ENCODE measurements around the gene MRPL12.

The MRPL12 gene

GRCh38 chr17:81691608-81692007, 11.6 kb upstream of the MRPL12 start:
- Histone ChIP-seq H3K27ac (ENCODE audit: low read depth, low read length) (no peak overlapping the region), H3K27me3 (ENCODE audit: low read length) (no peaks in the 10 kb centered on the region), H3K9me3 (ENCODE audit: insufficient read depth, low read length) (no peaks in the 10 kb centered on the region), H3K4me2 (ENCODE audit: low read depth, low read length, poor library complexity, severe bottlenecking) (no peak overlapping the region), H4K20me1 (ENCODE audit: low read depth, low read length) (no peaks in the 10 kb centered on the region), H3K36me3 (ENCODE audit: low read length) (no peaks in the 10 kb centered on the region), H3F3A (ENCODE audit: insufficient read depth) (no peaks in the 10 kb centered on the region), H3K9me2 (replicated peaks; ENCODE audit: insufficient read depth, low read length) (no peaks in the 10 kb centered on the region), H2AFZ (ENCODE audit: low read depth, low read length, severe bottlenecking) (no peak overlapping the region), H3K4me3 (ENCODE audit: insufficient read depth, low read length, poor library complexity, severe bottlenecking) (no peak overlapping the region), H3K9ac (ENCODE audit: low read length) (no peak overlapping the region), H3K79me2 (ENCODE audit: insufficient read depth, low read length) (peaks cover 6% of the 10 kb centered on the region; the same call in 1 of the 2 replicates)
- TF ChIP-seq CTCF (IDR thresholded peaks at IDR 0.05; ENCODE audit: insufficient read depth, low read length, poor library complexity, severe bottlenecking) (no peak), EZH2phosphoT487 (conservative IDR thresholded peaks at IDR 0.05; ENCODE audit: low read length) (no peak)

- H3K4me3 ChIP-seq (ENCODE audit: insufficient read depth, low read length, poor library complexity, severe bottlenecking) = no peak overlapping the region
- no peak overlapping the region for H3K27ac ChIP-seq (ENCODE audit: low read depth, low read length)
- no peaks in the 10 kb centered on the region for H3K9me2 ChIP-seq (replicated peaks; ENCODE audit: insufficient read depth, low read length)
- no peak overlapping the region for H3K4me2 ChIP-seq (ENCODE audit: low read depth, low read length, poor library complexity, severe bottlenecking)
- no peak overlapping the region for H3K9ac ChIP-seq (ENCODE audit: low read length)
- no peaks in the 10 kb centered on the region for H3K9me3 ChIP-seq (ENCODE audit: insufficient read depth, low read length)
- H3K36me3 ChIP-seq (ENCODE audit: low read length) = peaks cover 2% of the 10 kb centered on the region; the same call in 1 of the 2 replicates
- H3F3A ChIP-seq (ENCODE audit: insufficient read depth) = 0 out of 2 replicates have a peak, but pooled peaks cover 7% of the 10 kb centered on the region
- no peak overlapping the region for H2AFZ ChIP-seq (ENCODE audit: low read depth, low read length, severe bottlenecking)
- H4K20me1 ChIP-seq (ENCODE audit: low read depth, low read length) = no peaks in the 10 kb centered on the region
- 0 out of 2 replicates have a peak, but pooled peaks cover 4% of the 10 kb centered on the region for H3K79me2 ChIP-seq (ENCODE audit: insufficient read depth, low read length)
- no peaks in the 10 kb centered on the region for H3K27me3 ChIP-seq (ENCODE audit: low read length)
- TF ChIP-seq CTCF (IDR thresholded peaks at IDR 0.05; ENCODE audit: insufficient read depth, low read length, poor library complexity, severe bottlenecking) = no peak
- TF ChIP-seq EZH2phosphoT487 (conservative IDR thresholded peaks at IDR 0.05; ENCODE audit: low read length) = no peak
Observed at GRCh38 chr17:81693509-81694210, 9.5 kb upstream of the MRPL12 start.

DNA sequence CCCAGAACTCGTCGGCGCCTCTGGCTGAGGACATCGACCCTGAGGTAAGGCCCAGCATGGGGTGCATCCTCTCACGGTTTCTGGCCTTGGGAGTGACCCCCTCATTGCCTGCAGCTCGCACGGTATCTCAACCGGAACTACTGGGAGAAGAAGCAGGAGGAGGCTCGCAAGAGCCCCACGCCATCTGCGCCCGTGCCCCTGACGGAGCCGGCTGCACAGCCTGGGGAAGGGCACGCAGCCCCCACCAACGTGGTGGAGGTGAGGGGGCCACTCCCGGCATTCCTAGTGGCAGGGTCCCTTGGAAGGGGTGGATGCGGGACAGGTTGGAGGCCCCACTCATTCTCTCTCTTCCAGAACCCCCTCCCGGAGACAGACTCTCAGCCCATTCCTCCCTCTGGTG, 8.4 kb upstream of the MRPL12 start:
- Histone ChIP-seq H3K36me3 (ENCODE audit: low read length) (peaks cover 2% of the 10 kb centered on the region; the same call in 1 of the 2 replicates), H3K4me2 (ENCODE audit: low read depth, low read length, poor library complexity, severe bottlenecking) (no peak overlapping the region), H4K20me1 (ENCODE audit: low read depth, low read length) (no peaks in the 10 kb centered on the region), H3K9me2 (replicated peaks; ENCODE audit: insufficient read depth, low read length) (no peaks in the 10 kb centered on the region), H2AFZ (ENCODE audit: low read depth, low read length, severe bottlenecking) (no peak overlapping the region), H3F3A (ENCODE audit: insufficient read depth) (0 out of 2 replicates have a peak, but pooled peaks cover 12% of the 10 kb centered on the region), H3K27ac (ENCODE audit: low read depth, low read length) (no peak overlapping the region), H3K4me3 (ENCODE audit: insufficient read depth, low read length, poor library complexity, severe bottlenecking) (no peak overlapping the region), H3K27me3 (ENCODE audit: low read length) (no peaks in the 10 kb centered on the region), H3K9ac (ENCODE audit: low read length) (no peak overlapping the region), H3K9me3 (ENCODE audit: insufficient read depth, low read length) (no peaks in the 10 kb centered on the region), H3K79me2 (ENCODE audit: insufficient read depth, low read length) (0 out of 2 replicates have a peak, but pooled peaks cover 4% of the 10 kb centered on the region)
- TF ChIP-seq EZH2phosphoT487 (conservative IDR thresholded peaks at IDR 0.05; ENCODE audit: low read length) (no peak), CTCF (IDR thresholded peaks at IDR 0.05; ENCODE audit: insufficient read depth, low read length, poor library complexity, severe bottlenecking) (no peak)

Measured in SU-DHL-6 (cell line).